Transverse colon (tissue), 4 donors: ENCODE results near the gene CNKSR1. TPM values are rescaled to one million over a fixed set of nuclear protein-coding genes. Genes with fewer than 3 reads are reported as not detected.

ENCODE experiments used
- DNase-seq: peaks from one replicate; pipeline ENCODE4 v3.0.0-alpha.2; 2019
- H3K27ac ChIP-seq, 4 donors: fragments of 200-600 bp; sonication (generic); 2 replicates each; pipeline ENCODE4 v1.5.1; 2016 to 2018; ENCODE audit warnings: inconsistent platforms in 4 of 4
- H3K27me3 ChIP-seq: fragments of 200-600 bp; sonication (generic); 2 replicates; pipeline ENCODE4 v1.5.1; 2017; ENCODE audit warnings: inconsistent platforms
- H3K36me3 ChIP-seq, 4 donors: fragments of 200-600 bp; sonication (generic); 2 replicates each; pipeline ENCODE4 v1.5.1; 2017 to 2019; ENCODE audit warnings: inconsistent platforms in 4 of 4
- H3K4me1 ChIP-seq, 4 donors: fragments of 200-600 bp; sonication (generic); 2 replicates each; pipeline ENCODE4 v1.5.1; 2017 to 2020; ENCODE audit warnings: inconsistent platforms in 4 of 4
- H3K4me3 ChIP-seq, 4 donors: fragments of 200-600 bp; sonication (generic); 1 replicate in 1 of 4; 2 replicates in 3 of 4; pipeline versions ENCODE4 v1.5.1 to v1.6.1; 2017 to 2019; ENCODE audit warnings: inconsistent platforms in 4 of 4
- H3K9me3 ChIP-seq, 2 donors: fragments of 200-600 bp; sonication (generic); 2 replicates each; pipeline ENCODE4 v1.5.1; 2017 to 2019; ENCODE audit warnings: inconsistent platforms in 2 of 2
- EP300 ChIP-seq: sonication (generic); formaldehyde crosslinking; IDR thresholded peaks from one replicate; pipeline ENCODE4 v1.6.1; 2017; ENCODE audit warnings: antibody characterized with exemption, low read depth
- POLR2A ChIP-seq: fragments of 450-650 bp; IDR thresholded peaks from one replicate; pipeline ENCODE4 v1.6.1; 2016; ENCODE audit warnings: antibody characterized with exemption, mild to moderate bottlenecking, moderate library complexity
- POLR2AphosphoS5 ChIP-seq, 3 donors: sonication (generic); formaldehyde crosslinking; IDR thresholded peaks; one replicate each; pipeline ENCODE4 v1.6.1; 2016; ENCODE audit warnings: antibody characterized with exemption in 3 of 3
- WGBS, 2 donors: methylation state at CpG; one replicate each; pipeline ENCODE4 v1.1.5; 2018; ENCODE audit warnings: low coverage in 1 of 2; 5-methylcytosine and 5-hydroxymethylcytosine counted together
- in situ Hi-C, 4 donors: fragments of 200-750 bp; cut with MboI; loops; one replicate each; pipeline versions ENCODE4 v1.15.0 to v1.15.1; 2017; ENCODE audit warnings: low sequenced_read_pairs in 3 of 4, low pct_ligation_motif_present in 1 of 4, low pct_unique_long_range_greater_than_20kb in 1 of 4
- intact Hi-C: fragments of 100-400 bp; cut with DNase I; formaldehyde crosslinking; loops from one replicate; pipeline ENCODE4 v1.15.1; 2023; ENCODE audit warnings: low total_unique reads
- total RNA-seq, 4 donors: library from RNA; depleted of rRNA; stranded (reverse); fragments of >200 nt; gene quantifications; one replicate each; pipeline ENCODE4 v1.1.0, GENCODE V29; 2016
- TF ChIP-seq, protein P1 (sequence below), 5 experiments: fragments of 200-600 bp in 3 of 5; fragments of 450-650 bp in 2 of 5; sonication (generic) in 3 of 5; IDR thresholded peaks; 1 replicate in 2 of 5; 2 replicates in 3 of 5; pipeline ENCODE4 v1.5.1; 2016 to 2017; ENCODE audit warnings: antibody characterized with exemption in 5 of 5, inconsistent platforms in 3 of 5, mild to moderate bottlenecking in 2 of 5, moderate library complexity in 1 of 5

The CNKSR1 gene
- total RNA-seq, 4 donors from 2014 or later = 53.5 to 187 (median 74.4) TPM

DNA sequence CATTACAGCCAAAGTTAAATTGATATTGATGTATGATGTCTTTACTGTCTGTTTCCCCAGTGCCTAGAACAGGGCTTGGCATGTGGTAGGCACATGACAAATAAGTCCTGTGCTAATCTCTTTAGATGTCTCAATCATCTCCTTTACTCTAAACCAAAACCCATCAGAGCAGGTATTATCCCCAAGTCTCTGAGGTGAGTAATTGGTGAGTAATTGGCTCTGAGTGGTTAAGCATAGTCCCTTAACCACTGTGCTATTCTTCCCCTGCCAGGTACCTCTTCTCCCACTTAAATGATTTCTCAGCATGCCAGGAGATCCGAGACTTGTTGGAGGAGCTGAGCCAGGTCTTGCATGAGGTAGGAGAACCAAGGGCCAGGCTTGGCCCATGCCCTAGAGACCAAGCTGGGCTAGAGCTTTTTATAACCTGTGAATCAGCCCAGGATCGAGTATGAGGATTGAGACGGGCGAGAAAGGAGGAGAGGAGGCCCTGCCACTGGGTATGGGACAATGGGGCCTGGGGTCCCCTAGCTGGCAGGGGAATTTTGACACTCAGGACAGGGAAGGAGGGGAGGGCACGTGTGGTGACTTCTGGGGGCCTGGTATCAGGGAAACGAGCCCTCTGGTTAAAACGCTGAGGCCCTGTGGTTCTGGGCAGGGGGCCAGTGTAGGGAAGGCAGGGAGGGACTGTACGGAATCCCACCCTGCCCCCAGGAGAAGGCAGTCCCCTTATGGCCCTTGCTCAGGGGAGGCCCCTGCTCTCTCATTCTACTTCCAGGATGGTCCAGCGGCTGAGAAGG is 4.5 kb downstream of the CNKSR1 start:
- intact Hi-C loops (no loop called here), in situ Hi-C loops (no loop called here)
- TF ChIP-seq EP300 = no peak
- TF ChIP-seq POLR2AphosphoS5 (IDR thresholded peaks at IDR 0.05) = no peak
- no peak for TF ChIP-seq POLR2A
- TF ChIP-seq, protein P1, sequence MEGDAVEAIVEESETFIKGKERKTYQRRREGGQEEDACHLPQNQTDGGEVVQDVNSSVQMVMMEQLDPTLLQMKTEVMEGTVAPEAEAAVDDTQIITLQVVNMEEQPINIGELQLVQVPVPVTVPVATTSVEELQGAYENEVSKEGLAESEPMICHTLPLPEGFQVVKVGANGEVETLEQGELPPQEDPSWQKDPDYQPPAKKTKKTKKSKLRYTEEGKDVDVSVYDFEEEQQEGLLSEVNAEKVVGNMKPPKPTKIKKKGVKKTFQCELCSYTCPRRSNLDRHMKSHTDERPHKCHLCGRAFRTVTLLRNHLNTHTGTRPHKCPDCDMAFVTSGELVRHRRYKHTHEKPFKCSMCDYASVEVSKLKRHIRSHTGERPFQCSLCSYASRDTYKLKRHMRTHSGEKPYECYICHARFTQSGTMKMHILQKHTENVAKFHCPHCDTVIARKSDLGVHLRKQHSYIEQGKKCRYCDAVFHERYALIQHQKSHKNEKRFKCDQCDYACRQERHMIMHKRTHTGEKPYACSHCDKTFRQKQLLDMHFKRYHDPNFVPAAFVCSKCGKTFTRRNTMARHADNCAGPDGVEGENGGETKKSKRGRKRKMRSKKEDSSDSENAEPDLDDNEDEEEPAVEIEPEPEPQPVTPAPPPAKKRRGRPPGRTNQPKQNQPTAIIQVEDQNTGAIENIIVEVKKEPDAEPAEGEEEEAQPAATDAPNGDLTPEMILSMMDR (IDR thresholded peaks at IDR 0.05) = no peak
- H3K27ac ChIP-seq = no peak overlapping the region
- peaks cover 0 to 12% (median 1%) of the 10 kb centered on the region in 4 donors for H3K4me1 ChIP-seq
- peaks cover 0 to 4% (median 0%) of the 10 kb centered on the region in 4 donors for H3K36me3 ChIP-seq
- no peak overlapping the region for H3K4me3 ChIP-seq
- 53 to 83% methylated on average over 3 to 9 of the region's 9 CpGs for WGBS, 2 donors
- no peaks in the 10 kb centered on the region for H3K27me3 ChIP-seq
- H3K9me3 ChIP-seq = no peaks in the 10 kb centered on the region
- no peak for DNase-seq

DNA sequence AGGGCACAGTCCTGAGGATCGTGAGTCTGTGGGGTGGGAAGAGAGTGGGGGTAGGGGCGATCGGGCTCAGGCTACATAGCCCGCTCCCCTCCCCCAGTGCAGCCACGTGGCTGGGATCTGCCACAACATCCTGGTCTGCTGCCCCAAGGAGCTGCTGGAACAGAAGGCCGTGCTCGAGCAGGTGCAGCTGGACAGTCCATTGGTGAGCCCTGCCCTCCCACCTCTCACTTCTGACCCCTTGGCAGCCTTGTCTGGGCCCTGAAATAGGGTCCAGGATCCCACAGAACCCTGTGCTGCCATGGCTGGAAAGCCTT is 5.0 kb downstream of the CNKSR1 start:
- DNase-seq = no peak
- intact Hi-C loops = no loop called here
- no peak overlapping the region for H3K27ac ChIP-seq
- H3K4me1 ChIP-seq = peaks cover 0 to 8% (median 1%) of the 10 kb centered on the region in 4 donors
- no peaks in the 10 kb centered on the region for H3K27me3 ChIP-seq
- no peak overlapping the region for H3K4me3 ChIP-seq
- in situ Hi-C loops = no loop called here
- WGBS, 2 donors = 80% methylated on average over 7 of the region's 7 CpGs; no CpG with 5 or more reads in 1 of the 2 donors
- no peaks in the 10 kb centered on the region for H3K9me3 ChIP-seq
- peaks cover 0 to 4% (median 0%) of the 10 kb centered on the region in 4 donors for H3K36me3 ChIP-seq
- TF ChIP-seq, protein P1 (IDR thresholded peaks at IDR 0.05) = no peak
- TF ChIP-seq EP300 = no peak
- TF ChIP-seq POLR2A = no peak
- TF ChIP-seq POLR2AphosphoS5 (IDR thresholded peaks at IDR 0.05) = no peak

DNA sequence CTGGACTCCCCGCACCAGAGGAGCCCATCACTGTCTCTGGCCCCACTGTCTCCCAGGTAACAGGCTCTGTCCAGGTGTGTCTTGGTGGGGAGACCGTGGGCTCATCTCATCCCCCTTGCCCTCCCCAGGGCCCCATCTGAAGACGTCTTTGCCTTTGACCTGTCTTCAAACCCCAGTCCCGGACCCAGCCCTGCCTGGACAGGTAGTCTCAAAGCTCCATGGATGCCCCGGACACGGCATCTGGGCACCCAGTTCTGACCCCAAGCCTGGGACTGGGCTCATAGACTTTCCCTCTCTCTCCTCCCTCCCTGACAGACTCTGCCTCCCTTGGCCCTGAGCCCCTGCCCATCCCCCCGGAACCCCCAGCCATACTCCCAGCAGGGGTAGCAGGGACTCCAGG is 6.8 kb downstream of the CNKSR1 start:
- Histone ChIP-seq H3K4me1 (no peaks in the 10 kb centered on the region), H3K9me3 (no peaks in the 10 kb centered on the region), H3K36me3 (peaks cover 0 to 4% (median 0%) of the 10 kb centered on the region in 4 donors), H3K27me3 (no peaks in the 10 kb centered on the region), H3K4me3 (no peak overlapping the region), H3K27ac (no peak overlapping the region)
- WGBS, 2 donors = 84 to 91% methylated on average over 4 to 7 of the region's 7 CpGs
- in situ Hi-C loops (no loop called here), intact Hi-C loops (no loop called here)
- no peak for DNase-seq
- TF ChIP-seq, protein P1 (IDR thresholded peaks at IDR 0.05) = no peak
- TF ChIP-seq POLR2AphosphoS5 (IDR thresholded peaks at IDR 0.05) (no peak), EP300 (no peak), POLR2A (no peak)

DNA sequence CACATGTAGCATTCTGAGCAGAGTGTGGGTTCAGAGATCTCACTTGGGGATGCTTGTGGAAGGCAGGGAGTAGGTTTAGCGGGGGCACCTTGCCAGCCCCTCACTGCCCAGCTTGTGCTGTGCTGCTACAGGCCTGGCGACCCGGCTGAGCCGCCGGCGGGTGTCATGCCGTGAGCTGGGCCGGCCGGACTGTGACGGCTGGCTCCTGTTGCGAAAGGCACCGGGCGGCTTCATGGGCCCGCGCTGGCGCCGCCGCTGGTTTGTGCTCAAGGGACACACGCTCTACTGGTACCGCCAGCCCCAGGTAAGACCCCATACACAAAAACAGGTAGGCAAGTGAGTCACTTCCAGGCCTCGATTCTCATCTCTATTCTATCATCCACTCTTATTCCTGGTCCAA is 7.6 kb downstream of the CNKSR1 start:
- no peaks in the 10 kb centered on the region for H3K4me1 ChIP-seq
- intact Hi-C loops (no loop called here), in situ Hi-C loops (no loop called here)
- H3K9me3 ChIP-seq = no peaks in the 10 kb centered on the region
- no peak for DNase-seq
- H3K27me3 ChIP-seq = no peaks in the 10 kb centered on the region
- TF ChIP-seq EP300 (no peak), POLR2AphosphoS5 (IDR thresholded peaks at IDR 0.05) (no peak), POLR2A (no peak)
- TF ChIP-seq, protein P1 (IDR thresholded peaks at IDR 0.05) = no peak
- no peak overlapping the region for H3K4me3 ChIP-seq
- H3K27ac ChIP-seq = no peak overlapping the region
- peaks cover 0 to 4% (median 0%) of the 10 kb centered on the region in 4 donors for H3K36me3 ChIP-seq
- 96 to 100% methylated on average over 1 to 21 of the region's 21 CpGs for WGBS, 2 donors
